Hepatocyte (in vitro differentiated cells): Measurements from ENCODE around the gene LILRA6. TPM values are rescaled to one million over a fixed set of nuclear protein-coding genes. Genes with fewer than 3 reads are reported as not detected.

Source experiments
- DNase-seq: peaks from one replicate; pipeline ENCODE4 v3.0.0-alpha.2; 2016; ENCODE audit warnings: low spot score
- H2AFZ ChIP-seq: fragments of 200-600 bp; sonication (generic); 2 replicates; pipeline ENCODE4 v1.6.0; 2016; ENCODE audit warnings: antibody characterized with exemption, mild to moderate bottlenecking
- H3K27ac ChIP-seq: fragments of 200-600 bp; sonication (generic); 2 replicates; pipeline ENCODE4 v1.5.1; 2016; ENCODE audit warnings: mild to moderate bottlenecking
- H3K27me3 ChIP-seq: fragments of 200-600 bp; sonication (generic); 2 replicates; pipeline ENCODE4 v1.6.1; 2016
- H3K36me3 ChIP-seq: fragments of 200-600 bp; sonication (generic); replicated peaks from 2 replicates; pipeline ENCODE4 v1.5.1; 2016; ENCODE audit warnings: low read depth; ENCODE audit not compliant: insufficient read depth
- H3K4me1 ChIP-seq: fragments of 200-600 bp; sonication (generic); 2 replicates; pipeline ENCODE4 v1.5.1; 2016; ENCODE audit warnings: mild to moderate bottlenecking, moderate library complexity; ENCODE audit not compliant: insufficient read depth
- H3K4me2 ChIP-seq: fragments of 200-600 bp; sonication (generic); 2 replicates; pipeline ENCODE4 v1.6.0; 2016
- H3K4me3 ChIP-seq: fragments of 200-600 bp; sonication (generic); 2 replicates; pipeline ENCODE4 v1.5.1; 2016; ENCODE audit warnings: mild to moderate bottlenecking
- H3K79me2 ChIP-seq: fragments of 200-600 bp; sonication (generic); 2 replicates; pipeline ENCODE4 v1.6.0; 2017; ENCODE audit warnings: mild to moderate bottlenecking
- H3K9me2 ChIP-seq: fragments of 200-600 bp; sonication (generic); replicated peaks from 2 replicates; pipeline ENCODE4 v1.6.0; 2017; ENCODE audit warnings: mild to moderate bottlenecking; ENCODE audit not compliant: insufficient read depth
- H3K9me3 ChIP-seq: fragments of 200-600 bp; sonication (generic); 2 replicates; pipeline ENCODE4 v1.5.1; 2016; ENCODE audit warnings: low read depth, mild to moderate bottlenecking
- H4K20me1 ChIP-seq: fragments of 200-600 bp; sonication (generic); 2 replicates; pipeline ENCODE4 v1.6.0; 2016; ENCODE audit warnings: mild to moderate bottlenecking; ENCODE audit not compliant: insufficient read depth, poor library complexity, severe bottlenecking
- CTCF ChIP-seq: fragments of 200-600 bp; sonication (generic); IDR thresholded peaks from 2 replicates; pipeline ENCODE4 v1.5.1; 2016; ENCODE audit warnings: antibody characterized with exemption, mild to moderate bottlenecking; ENCODE audit not compliant: poor library complexity
- EZH2 ChIP-seq: fragments of 200-600 bp; sonication (generic); IDR thresholded peaks from 2 replicates; pipeline ENCODE4 v1.6.1; 2016; ENCODE audit warnings: antibody characterized with exemption, mild to moderate bottlenecking, borderline replicate concordance
- EZH2phosphoT487 ChIP-seq: fragments of 200-600 bp; sonication (generic); IDR thresholded peaks from one replicate; pipeline ENCODE4 v1.6.1; 2018; ENCODE audit warnings: antibody characterized with exemption, mild to moderate bottlenecking, low read depth, moderate library complexity; ENCODE audit not compliant: unreplicated experiment, severe bottlenecking
- WGBS: methylation state at CpG from one replicate; pipeline ENCODE4 v1.1.6; 2016; ENCODE audit warnings: low lambda C conversion rate; ENCODE audit errors: missing lambda C conversion rate; 5-methylcytosine and 5-hydroxymethylcytosine counted together
- polyA plus RNA-seq: library from polyadenylated mRNA; unstranded; fragments of >200 nt; fragmentation: Nextera tagmentation; extraction: Ambion mirVana; gene quantifications from 2 replicates; pipeline ENCODE4 v1.2.1, GENCODE V29; 2016
- total RNA-seq: library from RNA; depleted of rRNA; stranded (reverse); fragments of >200 nt; gene quantifications from 2 replicates; pipeline ENCODE4 v1.2.3, GENCODE V29; 2014

LILRA6 gene
- total and polyA plus RNA-seq, 2 experiments from 2014 or later: 0.36 TPM; not detected in 1

DNA sequence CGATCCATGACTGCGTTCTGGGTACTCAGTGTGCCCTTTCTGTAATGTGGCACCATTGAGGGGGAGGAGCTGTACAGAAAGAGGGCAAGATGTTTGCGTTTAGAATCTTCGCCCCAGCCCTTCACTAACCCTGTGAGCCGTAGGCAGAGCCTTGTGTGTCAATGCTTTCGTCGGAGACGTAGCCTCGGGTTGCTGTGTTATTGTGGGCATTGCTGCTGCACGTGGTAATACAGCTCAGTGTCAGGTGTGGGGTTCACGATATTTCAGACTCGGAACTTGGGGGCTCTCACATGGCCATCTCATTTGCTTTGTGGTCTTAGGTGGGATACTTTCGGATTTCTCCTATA lies 35.8 kb downstream of the LILRA6 start:
- WGBS: 90% methylated on average over 13 of the region's 13 CpGs
- TF ChIP-seq EZH2phosphoT487 (no peak), CTCF (no peak), EZH2 (no peak)
- no peak overlapping the region for H3K4me3 ChIP-seq
- H2AFZ ChIP-seq: no peak overlapping the region
- no peak for DNase-seq
- no peaks in the 10 kb centered on the region for H3K27me3 ChIP-seq
- peak overlapping the region; percentile 91 for H3K27ac ChIP-seq
- H4K20me1 ChIP-seq: peaks cover 73% of the 10 kb centered on the region
- H3K9me3 ChIP-seq: no peaks in the 10 kb centered on the region
- peaks cover 4% of the 10 kb centered on the region for H3K36me3 ChIP-seq
- no peaks in the 10 kb centered on the region for H3K9me2 ChIP-seq
- H3K79me2 ChIP-seq: peaks cover 64% of the 10 kb centered on the region
- H3K4me1 ChIP-seq: peaks cover 70% of the 10 kb centered on the region
- H3K4me2 ChIP-seq: no peak overlapping the region

- H2AFZ ChIP-seq: no peak overlapping the region
- WGBS: 96% methylated on average over 27 of the region's 27 CpGs
- H3K79me2 ChIP-seq: peaks cover 67% of the 10 kb centered on the region
- no peaks in the 10 kb centered on the region for H3K27me3 ChIP-seq
- TF ChIP-seq CTCF: no peak
- TF ChIP-seq EZH2: no peak
- no peak for TF ChIP-seq EZH2phosphoT487
- H3K27ac ChIP-seq: no peak overlapping the region
- no peaks in the 10 kb centered on the region for H3K9me3 ChIP-seq
- H3K4me2 ChIP-seq: no peak overlapping the region
- H3K36me3 ChIP-seq: peaks cover 4% of the 10 kb centered on the region
- no peak for DNase-seq
- H4K20me1 ChIP-seq: peaks cover 78% of the 10 kb centered on the region
- H3K4me3 ChIP-seq: no peak overlapping the region
- H3K4me1 ChIP-seq: peaks cover 68% of the 10 kb centered on the region
- H3K9me2 ChIP-seq: no peaks in the 10 kb centered on the region
Measured at GRCh38 chr19:54206030-54206830, 36.4 kb downstream of the LILRA6 start.

DNA sequence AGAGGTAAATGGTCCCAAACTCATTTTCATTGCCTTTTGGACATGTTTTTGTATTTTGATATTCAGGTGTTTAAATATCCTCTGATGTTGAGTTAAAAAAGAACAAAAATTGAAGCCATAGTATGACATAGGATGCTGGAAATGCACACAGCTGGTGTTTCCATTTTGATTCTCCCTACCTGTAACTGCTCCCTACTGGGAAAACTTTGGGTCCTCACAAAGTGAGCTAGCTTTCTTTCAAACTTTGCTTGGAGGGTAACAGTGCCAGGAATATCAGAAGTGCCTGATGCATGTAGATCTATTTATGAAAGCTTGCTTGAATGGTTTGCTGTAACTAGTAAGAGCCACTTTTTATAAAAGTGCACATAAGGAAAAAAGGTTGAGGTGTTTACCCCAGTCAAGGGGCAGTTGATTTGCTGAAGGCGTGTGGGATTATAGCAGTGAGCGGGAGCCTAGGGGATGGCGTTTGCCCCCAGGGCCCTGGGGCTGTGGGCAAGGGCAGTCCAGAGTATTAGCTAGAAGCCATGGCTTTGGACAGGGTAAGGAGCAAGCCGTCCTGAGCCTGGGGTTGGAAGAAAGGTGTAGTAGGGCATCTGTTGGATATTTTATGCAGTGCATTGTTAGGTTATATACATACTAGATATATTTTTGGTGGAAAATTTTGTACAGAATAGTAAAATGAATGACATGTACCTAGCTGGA lies 37.7 kb downstream of the LILRA6 start:
- Histone ChIP-seq H3K79me2 (peaks cover 70% of the 10 kb centered on the region), H3K4me2 (peak overlapping the region; percentile 86), H3K9me2 (no peaks in the 10 kb centered on the region), H3K36me3 (peaks cover 4% of the 10 kb centered on the region), H3K9me3 (no peaks in the 10 kb centered on the region), H3K27me3 (no peaks in the 10 kb centered on the region), H3K27ac (peak overlapping the region; percentile 28), H3K4me3 (no peak overlapping the region), H3K4me1 (peaks cover 59% of the 10 kb centered on the region), H2AFZ (no peak overlapping the region), H4K20me1 (peaks cover 80% of the 10 kb centered on the region)
- no peak for DNase-seq
- TF ChIP-seq CTCF (no peak), EZH2 (no peak), EZH2phosphoT487 (no peak)
- 90% methylated on average over 4 of the region's 4 CpGs for WGBS
